GM21515 (cell line): ENCODE results near the gene TEX29.

Experiments
- ATAC-seq: cut with Tn5 transposase; IDR thresholded peaks from one replicate; pipeline ENCODE4 v1.9.1; 2021; ENCODE audit not compliant: unreplicated experiment

The TEX29 gene

GRCh38 chr13:111365149-111366005, 44.9 kb downstream of the TEX29 start:
- ATAC-seq = no peak

DNA sequence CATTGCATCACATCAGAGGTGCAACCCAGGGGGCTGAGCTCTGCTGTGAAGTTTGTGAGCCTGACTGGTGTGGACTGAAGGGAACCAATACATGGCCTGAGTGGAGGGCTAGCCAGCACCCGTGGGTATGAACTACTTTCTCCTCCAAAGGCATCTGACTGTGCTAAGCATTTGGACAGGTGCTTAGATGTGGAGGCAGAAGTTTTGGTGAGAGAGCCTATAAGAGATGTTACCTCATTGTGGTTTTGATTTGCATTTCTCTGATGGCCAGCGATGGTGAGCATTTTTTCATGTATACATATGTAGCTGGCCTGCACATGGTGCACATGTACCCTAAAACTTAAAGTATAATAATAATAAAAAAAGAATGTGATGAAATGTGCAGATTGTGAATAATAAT, 46.9 kb downstream of the TEX29 start:
- ATAC-seq = no peak

DNA sequence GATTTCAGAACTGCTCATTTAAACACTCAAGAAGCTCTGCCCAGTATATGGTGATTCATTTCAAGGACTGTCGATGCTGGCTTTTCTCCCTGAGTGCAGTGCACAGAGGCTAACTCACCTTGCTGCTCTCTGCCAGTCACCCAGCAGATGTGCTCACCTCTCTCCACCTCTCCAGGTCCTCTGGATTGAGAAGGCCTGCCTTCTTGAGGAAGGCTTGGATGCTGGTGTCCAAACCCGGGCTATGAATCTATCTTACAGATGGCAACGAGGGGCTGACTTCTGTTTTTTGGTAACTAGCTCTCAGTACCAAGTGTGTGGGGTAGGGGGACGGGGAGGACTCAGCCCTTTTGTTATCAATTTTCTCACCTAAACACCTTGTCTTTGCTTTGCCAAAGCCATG, 47.6 kb downstream of the TEX29 start:
- ATAC-seq = no peak

- ATAC-seq = no peak
These were observed 49.7 kb downstream of the TEX29 start for GRCh38 chr13:111370147-111370546.

- no peak for ATAC-seq
These were observed 50.4 kb downstream of the TEX29 start for GRCh38 chr13:111370570-111371535.

DNA sequence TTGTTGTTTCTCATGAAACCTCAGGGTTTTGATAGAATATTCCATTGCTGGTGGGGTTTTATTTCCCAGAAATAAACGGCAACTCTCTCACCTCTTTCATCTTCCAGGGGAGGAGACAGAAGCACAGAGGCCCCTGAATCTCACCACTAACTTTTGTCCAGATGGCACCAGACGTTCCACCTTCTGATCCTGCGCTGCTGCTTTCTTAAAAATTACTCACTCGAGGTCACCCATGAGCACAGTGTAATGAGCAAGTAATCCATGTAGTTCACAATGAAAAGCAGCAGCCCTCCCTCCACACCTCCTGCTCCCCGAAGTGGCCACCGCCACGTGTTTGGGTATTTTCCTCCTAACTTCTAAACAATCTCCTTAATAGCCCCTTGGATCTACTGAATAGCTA, 51.3 kb downstream of the TEX29 start:
- ATAC-seq = no peak

- ATAC-seq = no peak
These were observed 52.4 kb downstream of the TEX29 start for GRCh38 chr13:111372651-111373425.

GRCh38 chr13:111373486-111373885, 53.0 kb downstream of the TEX29 start:
- ATAC-seq = no peak

DNA sequence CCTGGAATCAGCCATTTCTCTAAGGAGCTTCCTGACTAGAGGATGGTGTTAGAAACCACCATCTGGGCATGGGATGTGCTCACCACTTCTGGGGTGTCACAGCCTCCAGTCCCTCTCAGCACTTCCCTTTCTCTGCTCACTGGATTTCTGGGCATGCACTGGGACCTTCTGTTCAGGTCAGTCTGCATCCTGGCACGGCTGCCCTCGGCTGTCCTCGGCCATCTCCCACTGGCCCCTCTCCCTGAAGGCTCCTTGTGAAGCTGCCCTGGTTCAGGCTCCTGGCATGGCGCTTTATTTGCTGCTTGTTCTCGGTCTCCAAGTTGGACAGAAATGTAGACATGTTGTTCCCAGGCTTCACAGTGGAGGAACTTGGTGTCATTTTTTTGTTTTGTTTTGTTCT, 60.0 kb downstream of the TEX29 start:
- no peak for ATAC-seq

- no peak for ATAC-seq
These were observed 62.0 kb downstream of the TEX29 start for GRCh38 chr13:111382411-111382810.

DNA sequence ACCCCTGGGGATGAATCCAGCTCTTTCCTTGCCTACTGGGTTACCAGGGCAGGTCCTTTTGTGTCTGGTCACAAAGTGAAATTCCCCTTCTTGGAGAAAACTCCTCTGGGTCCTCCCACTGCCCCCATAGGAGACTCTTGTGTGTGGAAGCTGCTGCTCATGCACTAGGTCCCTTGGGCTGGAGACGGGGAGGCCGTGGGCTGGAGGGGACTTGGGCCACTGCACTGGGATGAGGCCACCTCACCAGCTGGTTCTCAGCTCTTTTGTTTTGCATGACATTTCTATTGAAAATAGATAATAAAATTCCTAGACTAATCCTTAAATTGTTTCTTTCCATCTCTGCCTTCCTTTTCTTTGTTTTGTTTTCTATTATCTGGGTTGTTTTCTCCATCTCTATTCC, 62.4 kb downstream of the TEX29 start:
- ATAC-seq = no peak

DNA sequence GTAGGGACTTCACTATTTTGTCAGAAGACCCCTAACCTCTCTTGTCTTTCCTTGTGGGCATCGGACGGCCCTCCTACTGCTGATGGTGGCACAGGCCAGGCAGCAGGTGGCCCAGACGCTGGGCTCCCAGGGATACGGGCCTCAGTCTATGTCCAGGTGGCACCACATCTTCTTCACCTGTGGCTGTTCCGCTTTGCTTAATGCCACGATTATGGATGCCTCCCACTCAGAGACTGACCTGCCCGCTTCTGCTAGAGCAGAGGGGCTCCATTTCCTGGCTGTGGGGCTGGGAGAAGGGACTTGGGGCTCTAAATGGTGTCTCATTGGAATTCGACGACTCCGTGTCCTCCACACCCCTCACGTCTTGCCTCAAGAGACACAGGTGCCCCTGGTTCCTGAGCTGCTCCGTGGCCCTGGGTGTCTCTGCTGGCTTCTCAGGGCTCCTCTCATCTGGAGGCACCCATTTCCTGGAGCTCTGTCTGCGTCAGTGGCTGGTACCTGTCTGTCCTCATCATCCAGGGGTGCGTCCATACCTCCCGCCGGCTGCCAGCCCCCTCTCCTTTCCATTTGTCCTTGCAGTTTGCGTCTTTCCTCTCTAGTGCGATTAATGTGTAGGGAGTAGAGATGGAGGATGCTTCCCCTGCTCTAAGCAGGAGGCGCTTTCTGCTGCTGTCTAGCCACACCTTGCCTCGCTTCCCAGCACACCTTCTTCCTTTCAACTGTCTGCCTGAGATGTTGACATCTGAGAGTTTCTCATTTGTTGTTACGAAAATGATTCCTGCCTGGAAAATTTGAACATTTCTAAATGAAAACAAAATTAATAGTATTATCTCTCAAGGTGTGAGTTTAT, 63.4 kb downstream of the TEX29 start:
- no peak for ATAC-seq

DNA sequence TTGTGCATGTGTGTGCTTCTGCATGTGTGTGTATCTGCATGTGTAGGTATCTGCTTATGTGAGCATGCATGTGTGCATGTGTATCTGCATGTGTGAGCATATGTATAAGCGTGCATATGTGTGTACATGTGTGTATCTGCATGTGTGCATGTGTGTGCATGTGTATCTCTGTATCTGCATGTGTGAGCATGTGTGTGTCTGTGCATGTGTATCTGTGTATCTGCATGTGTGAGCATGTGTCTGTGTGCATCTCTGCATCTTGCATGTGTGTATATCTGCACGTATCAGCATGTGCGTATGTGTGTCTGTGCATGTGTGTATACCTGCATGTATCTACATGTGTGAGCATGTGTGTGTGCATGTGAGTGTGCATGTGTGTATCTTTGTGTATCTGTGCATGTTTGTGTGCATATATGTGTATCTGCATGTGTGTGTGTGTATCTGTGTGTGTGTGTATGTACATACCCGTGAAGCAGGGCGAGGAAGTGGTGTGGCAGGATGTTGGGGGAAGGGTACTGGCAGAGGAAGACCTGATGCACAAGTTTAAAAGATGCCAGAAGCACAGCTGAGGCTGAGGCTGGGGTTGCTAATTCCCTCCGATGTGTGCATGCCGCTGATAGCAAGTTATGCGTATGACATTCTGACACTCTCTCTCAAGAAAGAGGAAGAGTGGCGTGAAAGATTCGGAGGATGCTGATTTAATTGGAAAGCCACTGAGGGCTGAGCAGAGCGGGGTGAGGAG, 64.2 kb downstream of the TEX29 start:
- ATAC-seq = no peak

DNA sequence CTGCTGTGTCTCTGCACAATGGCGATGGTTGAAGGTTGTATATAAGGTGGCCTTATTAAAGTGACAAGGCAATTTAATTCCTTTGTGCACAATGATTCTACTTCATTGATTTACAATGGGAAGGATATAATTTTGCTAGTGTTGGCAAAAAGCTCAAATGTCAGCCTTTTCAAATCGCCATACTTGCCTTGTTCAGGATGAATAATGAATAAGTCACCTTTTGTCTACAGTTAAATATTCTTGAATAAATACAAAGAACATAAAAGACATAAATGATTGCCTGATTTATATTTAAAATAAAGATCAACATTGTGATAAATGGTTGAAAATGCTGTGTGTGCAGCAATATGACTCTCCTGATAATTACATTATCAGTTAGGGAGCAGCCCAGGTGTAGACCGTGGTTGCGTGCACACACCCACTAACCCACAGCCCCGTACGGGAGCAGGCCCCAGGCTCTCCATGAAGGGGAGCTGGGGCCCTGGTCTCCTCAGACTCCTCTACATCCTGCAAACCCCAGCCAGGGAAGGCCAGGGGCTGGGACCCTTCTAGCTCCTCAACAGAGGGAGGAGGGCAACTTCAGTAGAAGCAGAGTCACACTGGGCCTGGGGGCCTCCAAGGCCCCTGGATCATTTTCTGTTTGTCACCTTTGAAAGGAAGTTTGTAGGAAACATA, 64.9 kb downstream of the TEX29 start:
- ATAC-seq = no peak

DNA sequence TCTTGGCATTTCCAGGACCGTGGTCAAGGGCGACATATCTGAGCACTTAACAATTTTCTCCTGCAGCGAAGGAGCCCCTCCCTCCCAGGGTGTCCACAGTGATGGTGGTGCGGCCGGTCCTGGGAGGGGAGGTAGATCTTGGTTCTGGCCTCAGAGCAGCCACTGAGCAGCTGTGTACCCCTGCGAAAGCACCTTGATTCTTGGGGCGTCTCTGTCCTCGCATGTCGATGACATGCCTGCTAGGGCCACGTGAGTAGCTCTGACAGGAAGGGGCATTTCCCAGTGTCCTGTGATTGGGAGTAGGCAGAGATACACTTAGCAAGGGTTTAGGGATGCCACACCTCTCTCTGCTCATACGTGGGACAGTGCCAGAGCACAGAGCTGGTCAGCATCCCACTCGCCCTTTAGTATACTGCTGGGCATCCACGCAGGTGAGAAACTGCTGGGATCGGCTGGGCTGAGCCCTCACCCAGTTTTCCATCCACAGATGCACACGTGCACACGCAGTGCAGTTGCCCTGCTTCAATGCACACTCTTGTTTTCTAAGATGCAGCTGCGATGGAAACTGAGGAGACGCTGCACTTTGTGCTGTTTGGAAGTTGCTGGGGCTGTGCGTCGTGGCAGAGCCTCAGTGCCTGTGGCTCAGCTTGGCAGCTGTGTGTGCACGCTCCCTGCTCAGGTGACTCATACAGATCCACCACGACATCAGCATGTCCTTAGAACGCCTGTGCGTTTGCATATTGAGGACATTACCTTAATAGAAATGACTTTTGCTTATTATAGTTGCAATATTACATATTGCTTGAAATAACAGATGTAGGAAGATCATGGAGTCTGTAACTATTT, 66.8 kb downstream of the TEX29 start:
- ATAC-seq = no peak

DNA sequence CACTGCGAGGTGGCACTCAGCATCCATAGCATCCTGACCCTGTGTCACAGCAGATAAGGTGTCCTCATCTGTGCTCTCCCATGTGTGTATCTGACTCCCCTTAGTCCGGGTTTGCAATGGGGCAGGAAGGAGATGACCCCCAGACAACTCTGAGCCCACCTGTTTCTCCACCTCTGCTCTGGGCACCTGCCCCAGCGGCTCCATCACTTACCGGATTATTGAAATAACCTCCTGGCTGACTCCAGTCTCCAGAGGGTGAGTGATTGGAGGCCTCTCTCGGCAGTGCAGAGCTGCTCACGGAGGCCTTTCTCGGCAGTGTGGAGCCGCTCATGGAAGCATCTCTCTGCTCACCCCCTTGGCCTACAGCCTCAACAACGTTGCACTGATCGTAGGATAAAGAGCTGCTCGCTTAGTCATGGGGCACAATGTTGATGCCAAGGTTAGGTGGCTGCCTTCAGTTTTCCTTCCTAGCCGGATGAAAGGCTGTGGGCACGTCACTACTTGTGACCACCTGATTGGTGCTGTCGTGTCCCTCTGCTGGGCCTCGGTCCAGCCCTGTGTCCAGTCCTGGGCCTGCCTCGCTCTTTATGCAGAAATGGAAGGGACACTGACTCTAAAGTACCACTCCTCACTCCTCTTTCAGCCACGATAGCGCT, 67.6 kb downstream of the TEX29 start:
- ATAC-seq = no peak

DNA sequence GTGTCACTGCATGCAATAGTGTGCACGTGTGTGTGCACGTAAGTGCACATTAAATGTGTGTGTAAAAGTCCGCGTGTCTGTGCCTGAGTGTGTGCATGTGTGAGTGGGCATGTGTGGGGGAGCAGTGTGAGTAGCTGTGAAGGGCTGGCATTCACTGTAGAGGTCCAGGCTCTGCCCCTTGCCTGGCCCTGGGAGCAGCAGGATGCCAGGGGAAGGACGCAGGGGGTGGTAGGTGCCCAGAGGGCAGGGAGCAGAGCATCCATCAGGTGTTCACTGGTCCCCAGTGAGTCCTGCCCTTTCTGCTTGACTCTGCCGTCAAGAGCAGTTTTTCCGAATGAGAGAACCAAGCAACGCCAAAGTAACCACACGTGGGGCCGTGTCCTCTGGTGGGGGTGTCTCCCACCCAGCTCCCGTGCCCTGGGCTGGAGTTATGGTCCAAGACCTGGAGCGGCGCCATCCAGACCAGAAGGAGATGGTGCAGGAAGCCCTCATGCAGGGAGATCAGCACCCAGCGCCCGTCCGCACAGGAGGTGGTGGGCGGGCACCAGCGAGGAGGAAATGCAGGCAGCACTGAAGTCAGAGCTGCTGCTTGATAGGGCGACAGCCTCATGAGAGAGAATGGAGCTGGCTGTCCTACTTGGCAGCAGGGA, 68.5 kb downstream of the TEX29 start:
- no peak for ATAC-seq
